Gastroesophageal sphincter (tissue), 4 donors: ENCODE data around the gene C2orf69. TPM values are rescaled to one million over a fixed set of nuclear protein-coding genes. Genes with fewer than 3 reads are reported as not detected.
A peak's percentile ranks its signal among the peaks of the same experiment; 100 is the strongest.

Experiments
- ATAC-seq: fragments of 150-250 bp; one replicate; pipeline ENCODE4 v1.9.1; 2016; ENCODE audit warnings: mild to moderate bottlenecking, moderate library complexity
- H3K27ac ChIP-seq, 4 donors: fragments of 200-600 bp; sonication (generic) in 3 of 4; 1 replicate in 3 of 4; 2 replicates in 1 of 4; pipeline ENCODE4 v1.5.1; 2016 to 2019
- H3K27me3 ChIP-seq: fragments of 200-600 bp; sonication (generic); one replicate; pipeline ENCODE4 v1.5.1; 2019
- H3K36me3 ChIP-seq, 2 donors: fragments of 200-600 bp; sonication (generic); one replicate each; pipeline ENCODE4 v1.5.1; 2019; ENCODE audit warnings: control low read depth in 1 of 2
- H3K4me1 ChIP-seq, 3 donors: fragments of 200-600 bp; sonication (generic); 1 replicate in 2 of 3; 2 replicates in 1 of 3; pipeline ENCODE4 v1.5.1; 2016 to 2019; ENCODE audit warnings: control low read depth in 2 of 3
- H3K4me3 ChIP-seq, 2 donors: fragments of 200-600 bp; sonication (generic); one replicate each; pipeline ENCODE4 v1.5.1; 2019; ENCODE audit warnings: mild to moderate bottlenecking in 1 of 2, moderate library complexity in 1 of 2
- H3K9me3 ChIP-seq, 3 donors: fragments of 200-600 bp; sonication (generic); one replicate each; pipeline ENCODE4 v1.5.1; 2017 to 2019; ENCODE audit warnings: control low read depth in 2 of 3
- EP300 ChIP-seq: sonication (generic); formaldehyde crosslinking; IDR thresholded peaks from one replicate; pipeline ENCODE4 v1.6.1; 2017; ENCODE audit warnings: antibody characterized with exemption, mild to moderate bottlenecking
- POLR2A ChIP-seq, 2 donors: fragments of 450-650 bp; IDR thresholded peaks; one replicate each; pipeline ENCODE4 v1.6.1; 2017; ENCODE audit warnings: antibody characterized with exemption in 2 of 2, mild to moderate bottlenecking in 2 of 2, moderate library complexity in 1 of 2
- POLR2AphosphoS5 ChIP-seq: sonication (generic); formaldehyde crosslinking; IDR thresholded peaks from one replicate; pipeline ENCODE4 v1.6.1; 2017; ENCODE audit warnings: antibody characterized with exemption
- WGBS, 2 donors: methylation state at CpG; one replicate each; pipeline ENCODE4 v1.1.5; 2018; ENCODE audit warnings: low coverage in 1 of 2; 5-methylcytosine and 5-hydroxymethylcytosine counted together
- total RNA-seq, 4 donors: library from RNA; depleted of rRNA; stranded (reverse); fragments of >200 nt; gene quantifications; one replicate each; pipeline ENCODE4 v1.1.0, GENCODE V29; 2016
- TF ChIP-seq, protein P1 (sequence below), 4 experiments: fragments of 200-600 bp in 2 of 4; fragments of 450-650 bp in 2 of 4; sonication (generic) in 1 of 4; IDR thresholded peaks; one replicate each; pipeline ENCODE4 v1.5.1; 2017 to 2019; ENCODE audit warnings: antibody characterized with exemption in 4 of 4, mild to moderate bottlenecking in 2 of 4, moderate library complexity in 2 of 4

The C2orf69 gene
- total RNA-seq, 4 donors from 2014 or later = 10.9 to 13.6 (median 12.5) TPM

DNA sequence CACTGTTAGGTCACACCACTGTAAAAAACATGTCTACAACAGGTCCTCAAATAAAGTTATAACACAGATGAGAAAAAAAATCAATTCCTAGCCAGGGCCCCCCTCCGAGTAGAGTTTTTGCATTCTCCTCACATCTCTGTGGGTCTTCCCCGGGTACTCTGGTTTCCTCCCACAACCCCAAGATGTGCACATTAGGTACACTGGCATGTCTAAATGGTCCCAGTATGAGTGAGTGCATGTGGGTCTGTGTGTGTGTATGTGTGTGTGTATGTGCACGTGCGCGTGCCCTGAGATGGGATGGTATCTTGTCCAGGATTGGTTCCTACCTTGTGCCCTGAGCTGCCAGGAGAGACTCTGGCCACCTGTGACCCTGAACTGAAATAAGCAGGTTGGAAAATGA, 39.3 kb downstream of the C2orf69 start:
- Histone ChIP-seq H3K36me3 (peaks cover under 1 to 37% of the 10 kb centered on the region in 2 donors), H3K4me3 (no peak overlapping the region), H3K9me3 (no peaks in the 10 kb centered on the region), H3K4me1 (peaks cover 0 to 30% (median 12%) of the 10 kb centered on the region in 3 donors), H3K27ac (no peak overlapping the region), H3K27me3 (no peaks in the 10 kb centered on the region)
- TF ChIP-seq EP300 (no peak), POLR2AphosphoS5 (no peak)
- 73 to 97% methylated on average over 2 to 3 of the region's 5 CpGs for WGBS, 2 donors
- no peak for ATAC-seq

GRCh38 chr2:199951023-199951422, 39.9 kb downstream of the C2orf69 start:
- no peak for ATAC-seq
- Histone ChIP-seq H3K4me1 (peaks cover 0 to 31% (median 12%) of the 10 kb centered on the region in 3 donors), H3K36me3 (peaks cover 0 to 31% of the 10 kb centered on the region in 2 donors), H3K27ac (no peak overlapping the region), H3K4me3 (no peak overlapping the region), H3K9me3 (no peaks in the 10 kb centered on the region), H3K27me3 (no peaks in the 10 kb centered on the region)
- WGBS, 2 donors = 50 to 70% methylated on average over 1 of the region's 1 CpG
- TF ChIP-seq EP300 = no peak
- TF ChIP-seq POLR2A (IDR thresholded peaks at IDR 0.05) = no peak
- TF ChIP-seq, protein P1, sequence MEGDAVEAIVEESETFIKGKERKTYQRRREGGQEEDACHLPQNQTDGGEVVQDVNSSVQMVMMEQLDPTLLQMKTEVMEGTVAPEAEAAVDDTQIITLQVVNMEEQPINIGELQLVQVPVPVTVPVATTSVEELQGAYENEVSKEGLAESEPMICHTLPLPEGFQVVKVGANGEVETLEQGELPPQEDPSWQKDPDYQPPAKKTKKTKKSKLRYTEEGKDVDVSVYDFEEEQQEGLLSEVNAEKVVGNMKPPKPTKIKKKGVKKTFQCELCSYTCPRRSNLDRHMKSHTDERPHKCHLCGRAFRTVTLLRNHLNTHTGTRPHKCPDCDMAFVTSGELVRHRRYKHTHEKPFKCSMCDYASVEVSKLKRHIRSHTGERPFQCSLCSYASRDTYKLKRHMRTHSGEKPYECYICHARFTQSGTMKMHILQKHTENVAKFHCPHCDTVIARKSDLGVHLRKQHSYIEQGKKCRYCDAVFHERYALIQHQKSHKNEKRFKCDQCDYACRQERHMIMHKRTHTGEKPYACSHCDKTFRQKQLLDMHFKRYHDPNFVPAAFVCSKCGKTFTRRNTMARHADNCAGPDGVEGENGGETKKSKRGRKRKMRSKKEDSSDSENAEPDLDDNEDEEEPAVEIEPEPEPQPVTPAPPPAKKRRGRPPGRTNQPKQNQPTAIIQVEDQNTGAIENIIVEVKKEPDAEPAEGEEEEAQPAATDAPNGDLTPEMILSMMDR (IDR thresholded peaks at IDR 0.05) = no peak
- no peak for TF ChIP-seq POLR2AphosphoS5

DNA sequence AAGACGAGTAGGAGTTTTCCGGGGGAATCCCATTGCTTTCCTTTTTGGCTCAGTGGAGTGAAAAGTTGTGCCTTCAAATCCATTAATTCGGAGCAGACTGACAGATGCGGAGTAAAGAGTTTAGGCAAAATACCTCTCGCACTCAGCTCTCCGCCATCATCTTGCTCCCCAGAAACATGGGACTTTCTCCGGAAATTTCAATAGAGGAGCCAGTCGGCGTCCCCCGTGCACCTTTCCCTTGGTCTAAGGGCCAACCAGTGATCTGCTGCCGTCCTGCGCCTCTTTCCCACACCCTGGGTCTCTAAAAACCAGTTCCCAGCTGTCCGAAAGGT, 43.9 kb downstream of the C2orf69 start:
- Histone ChIP-seq H3K27me3 (no peaks in the 10 kb centered on the region), H3K27ac (peak overlapping the region; percentile 84 to 94 (median 90)), H3K9me3 (no peaks in the 10 kb centered on the region), H3K36me3 (peaks cover 0 to 30% of the 10 kb centered on the region in 2 donors), H3K4me3 (peak overlapping the region; percentile 96 to 99), H3K4me1 (peaks cover 0 to 56% (median 24%) of the 10 kb centered on the region in 3 donors)
- TF ChIP-seq POLR2AphosphoS5 = no peak
- no peak for TF ChIP-seq EP300
- TF ChIP-seq, protein P1 (IDR thresholded peaks at IDR 0.05) = no peak
- no peak for TF ChIP-seq POLR2A (IDR thresholded peaks at IDR 0.05)
- 0 to 1% methylated on average over 6 to 9 of the region's 13 CpGs for WGBS, 2 donors
- ATAC-seq = peak; percentile 38

- TF ChIP-seq POLR2AphosphoS5 (peak; percentile 20), POLR2A (IDR thresholded peaks at IDR 0.05) (peak; percentile 21 to 46), EP300 (no peak)
- TF ChIP-seq, protein P1 (IDR thresholded peaks at IDR 0.05) = peak; percentile 12 to 37 (median 22)
- peak within 1 kb of the TSS; percentile 84 to 94 (median 90) for H3K27ac ChIP-seq
- no peaks in the 10 kb centered on the region for H3K27me3 ChIP-seq
- peak within 1 kb of the TSS; percentile 96 to 99 for H3K4me3 ChIP-seq
- peaks cover 0 to 30% of the 10 kb centered on the region in 2 donors for H3K36me3 ChIP-seq
- no peaks in the 10 kb centered on the region for H3K9me3 ChIP-seq
- 0% methylated on average over 1 of the region's 64 CpGs; no CpG with 5 or more reads in 1 of the 2 donors for WGBS, 2 donors
- ATAC-seq = peak; percentile 95
- H3K4me1 ChIP-seq = peaks cover 0 to 56% (median 24%) of the 10 kb centered on the region in 3 donors
These were observed 44.4 kb downstream of the C2orf69 start, which contains the start of the genes MAIP1 and TYW5 for GRCh38 chr2:199955339-199956061. Gene MAIP1, plus strand, starts transcription at chr2:199955582. Its CDS starts 217 bp downstream, at chr2:199955799. Gene TYW5, minus strand, starts transcription at chr2:199955491. Its CDS starts 21 bp downstream, at chr2:199955470.

- Histone ChIP-seq H3K36me3 (peaks cover 0 to 34% of the 10 kb centered on the region in 2 donors), H3K27me3 (no peaks in the 10 kb centered on the region), H3K4me3 (peak overlapping the region; percentile 96 to 99), H3K4me1 (peaks cover 0 to 56% (median 24%) of the 10 kb centered on the region in 3 donors), H3K27ac (peak overlapping the region; percentile 84 to 94 (median 90)), H3K9me3 (no peaks in the 10 kb centered on the region)
- WGBS, 2 donors = 0% methylated on average over 4 of the region's 10 CpGs; no CpG with 5 or more reads in 1 of the 2 donors
- TF ChIP-seq, protein P1 (IDR thresholded peaks at IDR 0.05) = no peak
- TF ChIP-seq EP300 = no peak
- TF ChIP-seq POLR2A (IDR thresholded peaks at IDR 0.05) = no peak
- no peak for TF ChIP-seq POLR2AphosphoS5
- ATAC-seq = no peak
These were observed 44.9 kb downstream of the C2orf69 start for GRCh38 chr2:199956062-199956380.
